Urinary bladder (tissue), 4 donors: ENCODE measurements around the gene RTCB. TPM values are rescaled to one million over a fixed set of nuclear protein-coding genes. Genes with fewer than 3 reads are reported as not detected.

Experiments used
- DNase-seq: peaks from one replicate; pipeline ENCODE4 v3.0.0-alpha.2; 2015; ENCODE audit errors: extremely low spot score
- H3K27ac ChIP-seq: one replicate; pipeline ENCODE4 v1.5.1; 2013; ENCODE audit warnings: low read depth, mild to moderate bottlenecking, moderate library complexity
- H3K36me3 ChIP-seq: one replicate; pipeline ENCODE4 v1.6.1; 2013; ENCODE audit warnings: mild to moderate bottlenecking, moderate library complexity; ENCODE audit not compliant: insufficient read depth
- H3K4me1 ChIP-seq: one replicate; pipeline ENCODE4 v1.6.1; 2013; ENCODE audit warnings: mild to moderate bottlenecking, moderate library complexity; ENCODE audit not compliant: insufficient read depth
- H3K4me3 ChIP-seq: one replicate; pipeline ENCODE4 v1.5.1; 2013; ENCODE audit warnings: low read depth, low read length
- WGBS: extraction: QIAGEN DNeasy Blood & Tissue Kit; methylation state at CpG from one replicate; pipeline ENCODE4 v1.1.7; 2013; 5-methylcytosine and 5-hydroxymethylcytosine counted together
- polyA plus RNA-seq: library from polyadenylated mRNA; stranded (reverse); fragments of 200-250 nt; gene quantifications from one replicate; pipeline ENCODE4 v1.2.3, GENCODE V29; 2013
- small RNA-seq: library from RNA; depleted of rRNA; stranded (forward); fragments of <200 nt; gene quantifications from one replicate; pipeline ENCODE3, GENCODE V24; 2014
- total RNA-seq: library from RNA; depleted of rRNA; stranded (reverse); fragments of >200 nt; gene quantifications from one replicate; pipeline ENCODE4 v1.2.3, GENCODE V29; 2014
- donor health status: healthy with polysubstance abuse.
- donor health status: healthy.

RTCB gene
- total and polyA plus RNA-seq, 2 donors: 59.9 to 69.5 TPM

DNA sequence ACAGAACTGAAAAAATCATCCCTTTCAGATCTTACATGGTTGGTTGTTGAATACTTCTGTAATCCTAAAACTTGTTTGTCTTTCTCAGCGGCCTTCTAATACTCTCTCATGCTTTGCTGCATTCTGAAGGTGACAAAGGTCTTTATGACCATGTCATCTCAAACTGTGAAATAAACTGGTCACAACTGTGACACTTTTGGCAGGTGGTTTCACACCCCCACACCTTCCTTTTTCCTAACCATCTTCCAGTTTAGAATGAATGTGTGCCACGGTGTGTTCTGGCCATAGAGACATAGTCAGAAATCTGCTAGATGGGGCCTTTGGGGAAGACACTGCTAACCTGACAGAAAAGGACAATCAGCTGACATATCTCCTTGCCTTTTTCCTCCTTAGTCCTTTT lies 69.1 kb downstream of the RTCB start:
- DNase-seq: no peak
- no peaks in the 10 kb centered on the region for H3K36me3 ChIP-seq
- H3K4me3 ChIP-seq: no peak overlapping the region
- H3K27ac ChIP-seq: no peak overlapping the region
- 72% methylated on average over 2 of the region's 2 CpGs for WGBS
- no peaks in the 10 kb centered on the region for H3K4me1 ChIP-seq

DNA sequence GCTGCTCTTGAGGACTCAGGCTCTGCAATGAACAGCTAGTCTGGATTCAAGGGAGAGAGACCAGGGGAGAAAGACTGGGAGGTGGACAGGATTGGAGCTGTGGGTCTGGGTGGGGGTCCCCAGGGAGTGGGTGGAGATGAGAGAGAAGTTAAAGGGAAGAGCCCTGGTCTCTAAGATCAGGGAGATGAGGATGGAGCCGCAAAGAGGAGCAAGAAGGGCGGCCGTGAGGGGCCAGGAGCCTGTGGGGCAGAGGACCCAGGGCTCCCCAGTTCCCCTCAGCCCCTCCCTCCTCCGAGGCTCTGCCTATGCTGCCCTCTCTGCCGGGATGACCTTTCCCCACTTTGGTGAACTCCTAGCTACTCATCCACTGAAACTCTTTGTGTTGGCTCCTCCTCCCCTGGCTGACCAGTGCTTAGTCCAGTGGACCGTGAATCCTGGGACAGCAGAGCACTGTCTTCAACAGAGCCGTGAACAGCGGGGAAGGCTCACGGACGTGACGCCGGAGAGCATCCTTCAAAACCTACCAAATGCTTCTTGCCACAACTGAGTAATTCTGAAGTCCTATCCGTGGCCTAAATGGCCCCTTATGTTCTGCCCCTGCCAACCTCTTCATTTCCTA lies 70.8 kb downstream of the RTCB start:
- Histone ChIP-seq H3K4me1 (no peaks in the 10 kb centered on the region), H3K36me3 (no peaks in the 10 kb centered on the region), H3K27ac (no peak overlapping the region), H3K4me3 (no peak overlapping the region)
- 76% methylated on average over 13 of the region's 13 CpGs for WGBS
- DNase-seq: no peak

DNA sequence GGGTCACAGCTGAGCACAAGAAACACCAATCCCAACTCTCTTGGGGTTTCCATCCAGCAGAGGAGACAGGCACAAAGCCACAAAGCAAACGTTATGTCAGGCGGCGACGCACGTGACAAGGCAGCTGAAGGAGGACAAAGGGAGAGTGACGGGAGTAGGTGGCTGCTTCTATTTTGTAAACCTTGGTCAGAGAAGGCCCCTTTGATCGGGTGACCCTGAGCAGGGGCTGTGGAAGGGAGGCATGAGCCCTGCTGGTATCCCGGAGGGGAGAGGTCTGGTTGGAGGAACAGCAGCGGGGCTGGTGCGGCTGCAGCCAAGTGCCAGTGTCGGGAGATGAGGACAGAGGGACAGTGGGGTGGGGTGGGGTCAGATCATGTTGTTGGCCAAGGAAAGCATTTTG lies 71.6 kb downstream of the RTCB start:
- Histone ChIP-seq H3K36me3 (no peaks in the 10 kb centered on the region), H3K4me3 (no peak overlapping the region), H3K27ac (no peak overlapping the region), H3K4me1 (no peaks in the 10 kb centered on the region)
- DNase-seq: no peak
- WGBS: 81% methylated on average over 11 of the region's 11 CpGs

DNA sequence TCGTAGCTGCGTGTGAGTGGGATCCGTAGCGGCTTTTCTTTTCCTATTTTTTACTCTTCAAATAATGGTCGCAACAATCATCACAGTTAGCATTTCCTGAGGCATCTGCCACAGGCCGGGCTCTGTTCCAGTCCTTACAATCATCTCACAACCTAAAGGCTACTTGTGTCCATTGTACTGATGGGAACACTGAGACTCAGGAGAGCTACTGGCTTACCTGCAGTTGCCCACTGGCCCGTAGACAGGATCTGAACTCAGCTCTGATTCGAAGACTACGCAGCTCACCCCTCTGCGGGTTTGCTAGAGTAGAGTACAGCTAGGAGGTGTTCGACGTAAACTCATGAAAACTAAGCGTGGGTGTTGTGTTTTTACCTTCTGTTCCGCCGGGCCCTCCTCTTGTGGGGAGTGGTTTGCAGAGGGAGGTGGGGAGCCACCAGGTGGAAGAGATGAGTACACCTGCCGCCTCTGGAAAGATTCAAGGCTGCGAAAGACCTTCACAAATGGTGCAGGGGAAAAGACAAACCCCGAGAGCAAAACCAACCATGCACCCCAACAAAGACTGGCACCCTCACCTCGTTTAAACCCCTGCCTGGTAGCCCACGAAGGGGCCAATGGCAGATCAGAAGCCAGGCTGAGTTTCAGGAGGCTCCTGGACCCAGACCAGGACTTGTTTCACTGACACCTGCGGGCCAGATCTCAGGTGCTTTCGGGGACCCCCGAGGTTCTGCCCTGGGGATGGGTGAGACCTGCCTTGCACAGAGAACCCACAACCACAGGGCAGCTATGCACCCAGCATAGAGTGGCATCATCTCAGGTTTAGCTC lies 72.6 kb downstream of the RTCB start:
- Histone ChIP-seq H3K27ac (no peak overlapping the region), H3K36me3 (no peaks in the 10 kb centered on the region), H3K4me3 (no peak overlapping the region), H3K4me1 (no peaks in the 10 kb centered on the region)
- DNase-seq: no peak
- 88% methylated on average over 23 of the region's 23 CpGs for WGBS

DNA sequence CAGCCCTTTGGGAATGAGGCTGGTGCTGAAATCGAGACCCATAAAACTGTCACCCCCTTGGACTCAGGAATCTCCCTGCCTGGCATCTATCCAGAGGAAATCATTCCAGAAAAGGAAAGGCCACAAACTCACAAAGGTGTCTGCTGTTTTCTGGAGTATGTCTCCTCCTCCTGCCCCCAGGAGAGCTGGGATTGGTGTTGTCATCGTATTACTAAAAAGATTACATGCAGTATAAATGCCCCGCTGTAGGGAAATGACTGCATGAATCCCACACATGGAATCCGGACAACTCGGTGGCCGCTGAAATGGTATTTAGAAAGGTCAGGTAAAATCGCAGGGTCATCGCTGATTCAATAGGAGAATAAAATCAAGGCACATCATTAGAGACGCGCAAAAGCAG lies 73.3 kb downstream of the RTCB start:
- H3K4me1 ChIP-seq: no peaks in the 10 kb centered on the region
- no peaks in the 10 kb centered on the region for H3K36me3 ChIP-seq
- 68% methylated on average over 10 of the region's 10 CpGs for WGBS
- H3K4me3 ChIP-seq: no peak overlapping the region
- DNase-seq: no peak
- no peak overlapping the region for H3K27ac ChIP-seq

Small RNA genes within 50 kb of the gene (small RNA-seq; reads per million reads assigned to genes)
- not detected for gene AL021937.2
- not detected for gene IGLVIVOR22-2
- not detected for gene RF02171
- not detected for gene RF02172

Other genes with a start within 250 kb of the RTCB start
- gene RFPL2, start 207.2 kb downstream of the RTCB start, total RNA-seq: not detected
- not detected for gene RFPL2, start 207.2 kb downstream of the RTCB start, polyA plus RNA-seq
- 3.4 TPM for gene SLC5A4, start 156.9 kb downstream of the RTCB start, total RNA-seq
- gene SLC5A4, start 156.9 kb downstream of the RTCB start, polyA plus RNA-seq: 0.72 TPM
- not detected for gene RFPL3, start 54.4 kb downstream of the RTCB start, total RNA-seq
- gene RFPL3, start 54.4 kb downstream of the RTCB start, polyA plus RNA-seq: not detected
- gene BPIFC, start 52.2 kb upstream of the RTCB start, total RNA-seq: not detected
- not detected for gene BPIFC, start 52.2 kb upstream of the RTCB start, polyA plus RNA-seq
- gene FBXO7, start 62.6 kb upstream of the RTCB start, total RNA-seq: 88.1 TPM
- 67.9 TPM for gene FBXO7, start 62.6 kb upstream of the RTCB start, polyA plus RNA-seq